IMR-90 (cell line): Measurements from ENCODE around the gene HEPACAM. TPM values are rescaled to one million over a fixed set of nuclear protein-coding genes. Genes with fewer than 3 reads are reported as not detected.
A peak's percentile ranks its signal among the peaks of the same experiment; 100 is the strongest.

Experiments
- ATAC-seq: fragments of 200-7000 bp; cut with Tn5 transposase; 2 replicates; pipeline ENCODE4 v1.9.1; 2020; ENCODE audit warnings: low read depth, mild to moderate bottlenecking, moderate library complexity
- Bru-seq: library from RNA; stranded (reverse); fragments of 400-500 nt; gene quantifications from one replicate; lab custom pipeline; 2021; lab: Mats Ljungman, UMichigan
- BruChase-seq, 2 experiments: library from RNA; stranded (reverse); fragments of 400-500 nt; gene quantifications; one replicate each; lab custom pipeline; 2021; lab: Mats Ljungman, UMichigan
- BruUV-seq: library from RNA; stranded (reverse); fragments of 400-500 nt; replicated peaks from 2 replicates; lab custom pipeline; 2021; lab: Mats Ljungman, UMichigan
- CTCF ChIA-PET: fragments of 300-600 bp; formaldehyde crosslinking; extraction: SDS; loops from one replicate; lab custom pipeline; 2021; ENCODE audit warnings: antibody characterized with exemption; lab: Yijun Ruan, JAX
- POLR2A ChIA-PET: fragments of 300-600 bp; sonication (Branson Sonifier 250); formaldehyde crosslinking; loops from one replicate; lab custom pipeline; 2022; ENCODE audit warnings: antibody characterized with exemption; ENCODE audit not compliant: unreplicated experiment; lab: Charles Lee
- DNase-seq: peaks from one replicate; pipeline ENCODE4 v3.0.0; 2013
- H2AFZ ChIP-seq: replicated peaks from 2 replicates; pipeline ENCODE3; 2013; ENCODE audit warnings: low read length, mild to moderate bottlenecking; ENCODE audit not compliant: poor library complexity
- H2AK5ac ChIP-seq: 2 replicates; pipeline ENCODE4 v1.6.1; 2013; ENCODE audit warnings: low read depth, low read length, inconsistent platforms
- H2AK9ac ChIP-seq: replicated peaks from 2 replicates; pipeline ENCODE3; 2013; ENCODE audit warnings: mild to moderate bottlenecking, low read depth, low read length, moderate library complexity; ENCODE audit not compliant: poor library complexity
- H2BK120ac ChIP-seq: 2 replicates; pipeline ENCODE4 v1.6.1; 2013; ENCODE audit warnings: low read depth, low read length, inconsistent platforms
- H2BK15ac ChIP-seq: 3 replicates; pipeline ENCODE4 v1.6.1; 2013; ENCODE audit warnings: low read depth, low read length, inconsistent platforms
- H2BK20ac ChIP-seq: 2 replicates; pipeline ENCODE4 v1.6.1; 2013; ENCODE audit warnings: low read depth, mild to moderate bottlenecking, inconsistent platforms, low read length, moderate library complexity
- H2BK5ac ChIP-seq: 2 replicates; pipeline ENCODE4 v1.6.1; 2013; ENCODE audit warnings: mild to moderate bottlenecking, low read depth, low read length, inconsistent platforms; ENCODE audit not compliant: poor library complexity, severe bottlenecking
- H3K14ac ChIP-seq: replicated peaks from 2 replicates; pipeline ENCODE4 v1.6.1; 2013; ENCODE audit warnings: low read depth, low read length, inconsistent platforms
- H3K18ac ChIP-seq: 2 replicates; pipeline ENCODE4 v1.6.1; 2013; ENCODE audit warnings: low read depth, low read length, control low read depth
- H3K23ac ChIP-seq: 2 replicates; pipeline ENCODE4 v1.6.1; 2013; ENCODE audit warnings: low read depth, low read length, inconsistent platforms
- H3K27ac ChIP-seq: 2 replicates; pipeline ENCODE4 v1.5.1; 2013; ENCODE audit warnings: mild to moderate bottlenecking, control low read depth, low read length; ENCODE audit not compliant: insufficient read depth
- H3K27me3 ChIP-seq: 2 replicates; pipeline ENCODE4 v1.6.1; 2013; ENCODE audit warnings: low read length; ENCODE audit not compliant: control insufficient read depth, insufficient read depth
- H3K36me3 ChIP-seq: 2 replicates; pipeline ENCODE4 v1.6.1; 2013; ENCODE audit warnings: low read length, mixed read lengths; ENCODE audit not compliant: control insufficient read depth, insufficient read depth
- H3K4ac ChIP-seq: 2 replicates; pipeline ENCODE4 v1.6.1; 2013; ENCODE audit warnings: low read depth, low read length, inconsistent platforms
- H3K4me1 ChIP-seq: 2 replicates; pipeline ENCODE4 v1.6.1; 2013; ENCODE audit warnings: low read length, mixed read lengths; ENCODE audit not compliant: control insufficient read depth, insufficient read depth
- H3K4me2 ChIP-seq: 2 replicates; pipeline ENCODE4 v1.6.1; 2013; ENCODE audit warnings: low read depth, mild to moderate bottlenecking, control low read depth, low read length, moderate library complexity
- H3K4me3 ChIP-seq: 2 replicates; pipeline ENCODE4 v1.5.1; 2013; ENCODE audit warnings: low read depth, mild to moderate bottlenecking, control low read depth, low read length, moderate library complexity; ENCODE audit not compliant: insufficient read depth
- H3K56ac ChIP-seq: 2 replicates; pipeline ENCODE4 v1.6.1; 2013; ENCODE audit warnings: low read length, inconsistent platforms; ENCODE audit not compliant: insufficient read depth; ENCODE audit errors: extremely low read depth
- H3K79me1 ChIP-seq, 2 experiments: 2 replicates each; pipeline ENCODE4 v1.6.1; 2013; ENCODE audit warnings: low read length in 2 of 2, inconsistent platforms in 1 of 2, low read depth in 1 of 2
- H3K9ac ChIP-seq: 2 replicates; pipeline ENCODE4 v1.6.1; 2013; ENCODE audit warnings: low read depth, low read length, control low read depth
- H3K9me1 ChIP-seq: 2 replicates; pipeline ENCODE4 v1.6.1; 2013; ENCODE audit warnings: low read length, inconsistent platforms; ENCODE audit not compliant: insufficient read depth
- H3K9me3 ChIP-seq: 2 replicates; pipeline ENCODE4 v1.6.1; 2013; ENCODE audit warnings: low read length; ENCODE audit not compliant: control insufficient read depth, insufficient read depth
- H4K20me1 ChIP-seq: 2 replicates; pipeline ENCODE4 v1.6.1; 2013; ENCODE audit warnings: low read length, inconsistent platforms; ENCODE audit not compliant: insufficient read depth
- H4K5ac ChIP-seq: 2 replicates; pipeline ENCODE4 v1.6.1; 2013; ENCODE audit warnings: mild to moderate bottlenecking, low read depth, low read length, control low read depth
- H4K8ac ChIP-seq, 2 experiments: 2 replicates each; pipeline ENCODE4 v1.6.1; 2013; ENCODE audit warnings: low read depth in 2 of 2, low read length in 2 of 2, control low read depth in 1 of 2, inconsistent platforms in 1 of 2
- H4K91ac ChIP-seq: 2 replicates; pipeline ENCODE4 v1.6.1; 2013; ENCODE audit warnings: low read depth, low read length, inconsistent platforms; ENCODE audit not compliant: insufficient read depth
- CEBPB ChIP-seq: IDR thresholded peaks from 2 replicates; pipeline ENCODE4 v1.6.1; 2012; ENCODE audit warnings: low read depth, low read length, improper control_type of control experiment
- CHD1 ChIP-seq: IDR thresholded peaks from 2 replicates; pipeline ENCODE4 v1.6.1; 2012; ENCODE audit warnings: low read depth, low read length, improper control_type of control experiment
- CTCF ChIP-seq: conservative IDR thresholded peaks from 2 replicates; pipeline ENCODE4 v1.5.1; 2012; ENCODE audit warnings: mild to moderate bottlenecking, low read depth, low read length, improper control_type of control experiment
- ELK1 ChIP-seq: fragments of 150-350 bp; IDR thresholded peaks from 2 replicates; pipeline ENCODE4 v1.6.1; 2016; ENCODE audit warnings: low read depth, mild to moderate bottlenecking, low read length, moderate library complexity, borderline replicate concordance
- MAFK ChIP-seq: IDR thresholded peaks from 2 replicates; pipeline ENCODE4 v1.6.1; 2012; ENCODE audit warnings: low read depth, low read length, improper control_type of control experiment
- MXI1 ChIP-seq: IDR thresholded peaks from 2 replicates; pipeline ENCODE4 v1.6.1; 2012; ENCODE audit warnings: low read depth, mild to moderate bottlenecking, low read length, moderate library complexity, borderline replicate concordance
- POLR2A ChIP-seq: IDR thresholded peaks from 2 replicates; pipeline ENCODE4 v1.6.1; 2012; ENCODE audit warnings: mild to moderate bottlenecking, low read depth, low read length
- RAD21 ChIP-seq: IDR thresholded peaks from 2 replicates; pipeline ENCODE4 v1.6.1; 2012; ENCODE audit warnings: low read length, improper control_type of control experiment
- RFX5 ChIP-seq: IDR thresholded peaks from 2 replicates; pipeline ENCODE4 v1.8.0; 2012; ENCODE audit warnings: low read depth, mild to moderate bottlenecking, low read length, moderate library complexity
- WGBS, 2 experiments: methylation state at CpG; one replicate each; pipeline versions ENCODE4 v1.1.5 to v1.1.7; 2013; ENCODE audit warnings: missing lambda C conversion rate in 2 of 2; ENCODE audit not compliant: insufficient read length in 1 of 2; ENCODE audit errors: extremely low coverage in 2 of 2; 5-methylcytosine and 5-hydroxymethylcytosine counted together
- dilution Hi-C: fragments of 300-500 bp; cut with HindIII; formaldehyde crosslinking; loops from one replicate; pipeline ENCODE4 v1.14.3; 2018; ENCODE audit warnings: low sequenced_read_pairs; ENCODE audit not compliant: unreplicated experiment
- in situ Hi-C: fragments of 300-500 bp; cut with MboI; formaldehyde crosslinking; loops from 3 replicates; pipeline ENCODE4 v1.14.3; 2019; ENCODE audit warnings: low sequenced_read_pairs, inconsistent platforms, mixed read lengths
- intact Hi-C: fragments of 100-400 bp; cut with micrococcal nuclease; formaldehyde crosslinking; loops from 2 replicates; pipeline ENCODE4 v1.10.0; 2022
- long read RNA-seq: library from polyadenylated mRNA; unstranded; transcript quantifications from one replicate; pipeline ENCODE4 v2.0.0, GENCODE V29; 2021; ENCODE audit not compliant: unreplicated experiment
- polyA plus RNA-seq, 3 experiments: library from polyadenylated mRNA; depleted of rRNA; stranded (reverse); fragments of >200 nt; gene quantifications; 2 replicates each; pipeline ENCODE4 v1.2.3, GENCODE V29; 2012; ENCODE audit warnings: low replicate concordance in 1 of 3
- total RNA-seq: library from RNA; depleted of rRNA; stranded (reverse); fragments of >200 nt; gene quantifications from 2 replicates; pipeline ENCODE4 v1.2.3, GENCODE V29; 2012; rRNA removed

HEPACAM gene
- 0.18 TPM in 1 of 2 replicates, not detected in the other for total RNA-seq
- polyA plus RNA-seq (2012; rRNA removed) = 0.03 and 0.09 TPM in 2 replicates
- polyA plus RNA-seq (2012; cell fraction: cytosol; rRNA removed) = 0.02 and 0.23 TPM in 2 replicates
- 0.12 and 0.19 TPM in 2 replicates for polyA plus RNA-seq (2012; cell fraction: nucleus; rRNA removed; ENCODE audit: low replicate concordance)
- percentile 6 among the genes with signal in this experiment for Bru-seq, nascent RNA
- BruChase-seq, experiment 1, labeled RNA remaining after a 6-hour chase = percentile 12 among the genes with signal in this experiment
- BruChase-seq, experiment 2, labeled RNA remaining after a 2-hour chase = percentile 5 among the genes with signal in this experiment
- long read RNA-seq = 0 reads

GRCh38 chr11:124935548-124936514 lies at the start of gene HEPACAM:
Gene HEPACAM (minus strand): TSS chr11:124936047. CDS start chr11:124936006, 41 bp downstream.
- Histone ChIP-seq H2BK120ac (peak within 1 kb of the TSS; percentile 91), H3K27me3 (no peaks in the 10 kb centered on the region), H4K8ac (peak within 1 kb of the TSS; percentile 47 to 80; a peak in 3 of 4 replicates), H3K9me1 (peaks cover 4% of the 10 kb centered on the region; the same call in 1 of the 2 replicates), H3K14ac (peak within 1 kb of the TSS; percentile 18; the same call in 1 of the 2 replicates), H2BK15ac (peak within 1 kb of the TSS; percentile 93; the same call in 2 of the 3 replicates), H3K4me3 (no peak within 1 kb of the TSS), H4K20me1 (no peaks in the 10 kb centered on the region), H3K36me3 (no peaks in the 10 kb centered on the region), H3K18ac (peak within 1 kb of the TSS; percentile 90), H4K91ac (peak within 1 kb of the TSS; percentile 90), H2AK5ac (peak within 1 kb of the TSS; percentile 69; the same call in 1 of the 2 replicates), H3K23ac (no peak within 1 kb of the TSS; the same call in 1 of the 2 replicates), H3K9ac (no peak within 1 kb of the TSS), H3K56ac (no peak within 1 kb of the TSS), H3K4me1 (peaks cover 17% of the 10 kb centered on the region), H2BK5ac (peak within 1 kb of the TSS; percentile 61), H3K79me1 (no peaks in the 10 kb centered on the region), H3K9me3 (no peaks in the 10 kb centered on the region), H3K27ac (peak within 1 kb of the TSS; percentile 81), H4K5ac (peak within 1 kb of the TSS; percentile 71), H3K4me2 (peak within 1 kb of the TSS; percentile 84), H2AK9ac (no peak within 1 kb of the TSS), H2AFZ (peak within 1 kb of the TSS; percentile 16), H3K4ac (peak within 1 kb of the TSS; percentile 92), H2BK20ac (peak within 1 kb of the TSS; percentile 94)
- in situ Hi-C loops (no loop called here), intact Hi-C loops (no loop called here), dilution Hi-C loops (no loop called here)
- ChIA-PET POLR2A (no interaction called here), CTCF (interaction anchor here (0.6 to 1.2 kb wide), 3 partner anchors 8 to 386 kb away, joined by 4 to 5 read pairs (median 5); no protein-coding TSS in a partner anchor)
- DNase-seq = no peak
- no peak for ATAC-seq
- BruUV-seq = no TSS peak
- 89% methylated on average over 6 of the region's 18 CpGs; no CpG with 5 or more reads in 1 of the 2 experiments for WGBS, 2 experiments
- no peak for TF ChIP-seq MXI1
- TF ChIP-seq RAD21 = no peak
- no peak for TF ChIP-seq MAFK
- no peak for TF ChIP-seq ELK1
- TF ChIP-seq CEBPB = no peak
- no peak for TF ChIP-seq POLR2A
- no peak for TF ChIP-seq RFX5
- no peak for TF ChIP-seq CHD1
- TF ChIP-seq CTCF = no peak
